Stimulated activated CD4-positive, alpha-beta T cell treated with anti-CD3 and anti-CD28 coated beads, Interleukin-4, amount 100 ng/mL, for 24 hours (primary cell): ENCODE data around the gene SLC15A1.

ENCODE experiments used
- DNase-seq: peaks from one replicate; pipeline ENCODE4 v3.0.0-alpha.2; 2020

SLC15A1 gene

GRCh38 chr13:98752467-98753290 lies at the start of gene SLC15A1:
SLC15A1 (minus strand) TSS chr13:98752672; CDS start chr13:98752598, 74 bp downstream.
- no peak for DNase-seq

GRCh38 chr13:98801626-98802418 lies 49.4 kb upstream of the SLC15A1 start:
- DNase-seq, result no peak

- no peak for DNase-seq
Observed at GRCh38 chr13:98800078-98800477, 47.6 kb upstream of the SLC15A1 start.

- no peak for DNase-seq
Observed at GRCh38 chr13:98798849-98799645, 46.6 kb upstream of the SLC15A1 start.

GRCh38 chr13:98797456-98797855 lies 45.0 kb upstream of the SLC15A1 start:
- DNase-seq, result no peak

GRCh38 chr13:98796798-98797197 lies 44.3 kb upstream of the SLC15A1 start:
- no peak for DNase-seq

GRCh38 chr13:98796191-98796590 lies 43.7 kb upstream of the SLC15A1 start:
- no peak for DNase-seq

- DNase-seq, result no peak
Observed at GRCh38 chr13:98795220-98795619, 42.7 kb upstream of the SLC15A1 start.

GRCh38 chr13:98794498-98794897 lies 42.0 kb upstream of the SLC15A1 start:
- DNase-seq, result no peak

GRCh38 chr13:98792785-98793495 lies 40.5 kb upstream of the SLC15A1 start:
- no peak for DNase-seq

GRCh38 chr13:98792321-98792720 lies 39.8 kb upstream of the SLC15A1 start:
- no peak for DNase-seq

GRCh38 chr13:98791611-98792010 lies 39.1 kb upstream of the SLC15A1 start:
- DNase-seq, result no peak

- DNase-seq, result no peak
Observed at GRCh38 chr13:98787996-98788395, 35.5 kb upstream of the SLC15A1 start.

- DNase-seq, result no peak
Observed at GRCh38 chr13:98787173-98787572, 34.7 kb upstream of the SLC15A1 start.

- no peak for DNase-seq
Observed at GRCh38 chr13:98786023-98786422, 33.6 kb upstream of the SLC15A1 start.

- no peak for DNase-seq
Observed at GRCh38 chr13:98785405-98785804, 32.9 kb upstream of the SLC15A1 start.

- no peak for DNase-seq
Observed at GRCh38 chr13:98784666-98785065, 32.2 kb upstream of the SLC15A1 start.

GRCh38 chr13:98783856-98784478 lies 31.5 kb upstream of the SLC15A1 start:
- no peak for DNase-seq

GRCh38 chr13:98782654-98783053 lies 30.2 kb upstream of the SLC15A1 start:
- DNase-seq, result no peak

GRCh38 chr13:98781905-98782304 lies 29.4 kb upstream of the SLC15A1 start:
- DNase-seq, result no peak

- DNase-seq, result no peak
Observed at GRCh38 chr13:98781470-98781869, 29.0 kb upstream of the SLC15A1 start.

- no peak for DNase-seq
Observed at GRCh38 chr13:98781045-98781444, 28.6 kb upstream of the SLC15A1 start.
